ENCODE measurements around the gene RAB8B.

GRCh38 chr15:63263519-63263918 lies 74.1 kb downstream of the RAB8B start:
- no peak for TF ChIP-seq POLR2AphosphoS5 (IDR thresholded peaks at IDR 0.05; ENCODE audit: low read depth, low read length)
- TF ChIP-seq CTCF (IDR thresholded peaks at IDR 0.05) = no peak
- TF ChIP-seq REST (IDR thresholded peaks at IDR 0.05; ENCODE audit: insufficient read depth in 1 of 2, low read depth in 2 of 2, low read length in 1 of 2) = no peak
- no peak for TF ChIP-seq SIN3A (IDR thresholded peaks at IDR 0.05; ENCODE audit: borderline replicate concordance, insufficient read depth, low read depth, low read length)
- no peak for TF ChIP-seq TCF7L2 (IDR thresholded peaks at IDR 0.05; ENCODE audit: low read depth, low read length)
